Heart left ventricle (tissue), 16 donors: Measurements from ENCODE around the gene NECAB2. TPM values are rescaled to one million over a fixed set of nuclear protein-coding genes. Genes with fewer than 3 reads are reported as not detected.

Experiments
- ATAC-seq, 4 donors: fragments of 200-7000 bp; cut with Tn5 transposase; one replicate each; pipeline ENCODE4 v1.9.1; 2020 to 2022; ENCODE audit warnings: moderate library complexity in 4 of 4, mild to moderate bottlenecking in 3 of 4, moderate number of reproducible peaks in 1 of 4
- DNase-seq, 5 donors: peaks; one replicate each; pipeline ENCODE4 v3.0.0-alpha.2; 2020
- H3K27ac ChIP-seq, 12 donors: fragments of 200-600 bp; sonication (generic) in 4 of 12; one replicate each; pipeline versions ENCODE4 v1.5.0 to v1.8.0; 2016 to 2022; ENCODE audit warnings: mild to moderate bottlenecking in 2 of 12
- H3K27me3 ChIP-seq, 9 donors: fragments of 200-600 bp; sonication (generic) in 2 of 9; one replicate each; pipeline versions ENCODE4 v1.5.1 to v1.8.0; 2016 to 2022; ENCODE audit warnings: mild to moderate bottlenecking in 3 of 9
- H3K36me3 ChIP-seq, 9 donors: fragments of 200-600 bp; sonication (generic) in 2 of 9; one replicate each; pipeline versions ENCODE4 v1.5.0 to v1.8.0; 2018 to 2022; ENCODE audit warnings: mild to moderate bottlenecking in 2 of 9
- H3K4me1 ChIP-seq, 12 donors: fragments of 200-600 bp; sonication (generic) in 4 of 12; one replicate each; pipeline versions ENCODE4 v1.5.0 to v1.8.0; 2016 to 2022; ENCODE audit warnings: mild to moderate bottlenecking in 3 of 12
- H3K4me3 ChIP-seq, 12 donors: fragments of 200-600 bp; sonication (generic) in 4 of 12; one replicate each; pipeline versions ENCODE4 v1.5.0 to v1.8.0; 2017 to 2022; ENCODE audit warnings: mild to moderate bottlenecking in 9 of 12, moderate library complexity in 4 of 12
- H3K9me3 ChIP-seq, 12 donors: fragments of 200-600 bp; sonication (generic) in 4 of 12; one replicate each; pipeline versions ENCODE4 v1.5.0 to v1.8.0; 2016 to 2022; ENCODE audit warnings: mild to moderate bottlenecking in 1 of 12
- CTCF ChIP-seq, 12 donors: fragments of 200-600 bp; sonication (generic) in 4 of 12; IDR thresholded peaks; one replicate each; pipeline versions ENCODE4 v1.5.0 to v1.8.0; 2018 to 2022; ENCODE audit warnings: antibody characterized with exemption in 12 of 12, mild to moderate bottlenecking in 5 of 12
- POLR2A ChIP-seq, 2 donors: fragments of 450-650 bp; IDR thresholded peaks; one replicate each; pipeline ENCODE4 v1.6.1; 2017; ENCODE audit warnings: antibody characterized with exemption in 2 of 2, mild to moderate bottlenecking in 2 of 2, moderate library complexity in 2 of 2
- WGBS, 4 donors: extraction: QIAGEN DNeasy Blood & Tissue Kit in 2 of 4; methylation state at CpG; one replicate each; pipeline versions ENCODE4 v1.1.5 to v1.1.7; 2013 to 2018; 5-methylcytosine and 5-hydroxymethylcytosine counted together
- intact Hi-C, 10 donors: fragments of 100-400 bp; cut with DNase I; formaldehyde crosslinking; loops; one replicate each; pipeline versions ENCODE4 v1.11.1 to v1.14.2; 2022
- polyA plus RNA-seq, 2 donors: library from polyadenylated mRNA; stranded (reverse); fragments of 200-250 nt; gene quantifications; one replicate each; pipeline ENCODE4 v1.2.3, GENCODE V29; 2013
- total RNA-seq, 9 donors: library from RNA; depleted of rRNA in 2 of 9; stranded (reverse); fragments of >200 nt in 2 of 9; fragmentation: NEBNext Ultra II Directional in 3 of 9; extraction: Animal tissue kit (Norgen Biotek cat#: 25700) in 3 of 9; gene quantifications; one replicate each; pipeline versions ENCODE4 v1.1.0 to v1.2.4, GENCODE V29; 2016 to 2023
- donor health status: ischemic (EF 13 %, LVEDD 7.1; RV severe dilation, severe dysfunction).
- donor health status: healthy with polysubstance abuse.
- donor health status: DM: no; HTN: yes; CAD: no.
- donor health status: DM: no; HTN: no; CAD: no.
- donor health status: ischemic (EF 25% LVEDD 6.9; RV normal size, moderate dysfunction).
- donor health status: ischemic (EF 25% LVEDD 5.7; RV mildly dilated, moderate dysfunction).
- donor health status: healthy.
- donor health status: DM: yes; HTN: yes; CAD: no.
- donor health status: ischemic (EF 35%, LVEDD 5.7; RV mildly dilated, moderate dysfunction).
- donor health status: nonischemic (EF 11% LVEDD 7.7; RV severe dilation, severe dysfunction).
- donor health status: DM: yes; HTN: yes; CAD: no.
- donor health status: PGD.
- donor health status: ischemic (EF 29% LVEDD 5.4; RV normal size, mild dysfunction).
- donor health status: nonischemic (EF 23%, LVEDD 6.1; RV moderate dilation, normal function).

NECAB2 gene
- total and polyA plus RNA-seq, 11 donors, result 0.24 to 2.1 (median 0.88) TPM; not detected in 2

GRCh38 chr16:84022644-84023043 lies 54.6 kb downstream of the NECAB2 start:
- Histone ChIP-seq H3K27me3 (peaks cover 0 to 21% (median 0%) of the 10 kb centered on the region in 9 donors), H3K27ac (no peak overlapping the region), H3K4me3 (no peak overlapping the region), H3K4me1 (peaks cover 0 to 12% (median 0%) of the 10 kb centered on the region in 12 donors), H3K9me3 (peaks cover 0 to 14% (median 5%) of the 10 kb centered on the region in 12 donors), H3K36me3 (no peaks in the 10 kb centered on the region)
- intact Hi-C loops, result no loop called here
- TF ChIP-seq POLR2A (IDR thresholded peaks at IDR 0.05) (no peak), CTCF (IDR thresholded peaks at IDR 0.05) (no peak)
- 66 to 75% (median 71%) methylated on average over 11 of the region's 11 CpGs for WGBS, 4 donors
- DNase-seq, result no peak
- ATAC-seq, result no peak

GRCh38 chr16:84024854-84025253 lies 56.8 kb downstream of the NECAB2 start:
- H3K36me3 ChIP-seq, result no peaks in the 10 kb centered on the region
- no peak overlapping the region for H3K4me3 ChIP-seq
- ATAC-seq, result peak in 1 of 4 donors; percentile 25
- intact Hi-C loops, result no loop called here
- peaks cover 0 to 14% (median 5%) of the 10 kb centered on the region in 12 donors for H3K9me3 ChIP-seq
- no peak for DNase-seq
- peaks cover 0 to 9% (median 0%) of the 10 kb centered on the region in 12 donors for H3K4me1 ChIP-seq
- no peak overlapping the region for H3K27ac ChIP-seq
- peaks cover 0 to 28% (median 0%) of the 10 kb centered on the region in 9 donors for H3K27me3 ChIP-seq
- TF ChIP-seq CTCF (IDR thresholded peaks at IDR 0.05) (no peak), POLR2A (IDR thresholded peaks at IDR 0.05) (no peak)
- WGBS, 4 donors, result 72 to 83% (median 79%) methylated on average over 9 of the region's 9 CpGs

- no peaks in the 10 kb centered on the region for H3K36me3 ChIP-seq
- H3K4me1 ChIP-seq, result peaks cover 0 to 6% (median 0%) of the 10 kb centered on the region in 12 donors
- no peak overlapping the region for H3K27ac ChIP-seq
- intact Hi-C loops, result no loop called here
- no peak for TF ChIP-seq CTCF (IDR thresholded peaks at IDR 0.05)
- TF ChIP-seq POLR2A (IDR thresholded peaks at IDR 0.05), result no peak
- peaks cover 0 to 5% (median under 1%) of the 10 kb centered on the region in 12 donors for H3K9me3 ChIP-seq
- WGBS, 4 donors, result 84 to 89% (median 88%) methylated on average over 10 of the region's 10 CpGs
- DNase-seq (no peak), ATAC-seq (no peak)
- H3K4me3 ChIP-seq, result no peak overlapping the region
- H3K27me3 ChIP-seq, result peaks cover 0 to 34% (median 0%) of the 10 kb centered on the region in 9 donors
These were observed 58.6 kb downstream of the NECAB2 start for GRCh38 chr16:84026606-84027005.

- peaks cover 0 to 33% (median 0%) of the 10 kb centered on the region in 9 donors for H3K27me3 ChIP-seq
- TF ChIP-seq POLR2A (IDR thresholded peaks at IDR 0.05), result no peak
- no peak for TF ChIP-seq CTCF (IDR thresholded peaks at IDR 0.05)
These were observed 59.6 kb downstream of the NECAB2 start for GRCh38 chr16:84027625-84028024.

More at GRCh38 chr16:84027625-84028024, 59.6 kb downstream of the NECAB2 start:
- no peak for DNase-seq
- no peaks in the 10 kb centered on the region for H3K36me3 ChIP-seq
- 74 to 82% (median 76%) methylated on average over 15 of the region's 15 CpGs for WGBS, 4 donors
- ATAC-seq, result no peak
- H3K4me3 ChIP-seq, result no peak overlapping the region
- H3K27ac ChIP-seq, result no peak overlapping the region
- intact Hi-C loops, result no loop called here
- H3K4me1 ChIP-seq, result peaks cover 0 to 7% (median 0%) of the 10 kb centered on the region in 12 donors
- no peaks in the 10 kb centered on the region for H3K9me3 ChIP-seq
